Endothelial cell of umbilical vein (primary cell): ENCODE results near the gene CPB2. TPM values are rescaled to one million over a fixed set of nuclear protein-coding genes. Genes with fewer than 3 reads are reported as not detected.

Experiments
- BruUV-seq: library from RNA; stranded (reverse); fragments of 400-500 nt; replicated peaks from 2 replicates; lab custom pipeline; 2021; lab: Mats Ljungman, UMichigan
- CTCF ChIA-PET: fragments of 300-600, 350-600 bp; sonication (Branson Sonifier 250); formaldehyde crosslinking; loops from one replicate; lab custom pipeline; 2021; ENCODE audit warnings: antibody characterized with exemption, inconsistent platforms; lab: Charles Lee
- POLR2A ChIA-PET: fragments of 300-600, 350-600 bp; sonication (Branson Sonifier 250); formaldehyde crosslinking; loops from one replicate; lab custom pipeline; 2021; ENCODE audit warnings: antibody characterized with exemption, inconsistent platforms; lab: Charles Lee
- DNase-seq: peaks from one replicate; pipeline ENCODE4 v3.0.0-alpha.2; 2011; ENCODE audit warnings: low read depth, low spot score
- FAIRE-seq: peaks from 2 replicates; lab custom pipeline; 2011; peaks lifted over from hg19 to GRCh38; lab: Jason Lieb, UNC
- H2AFZ ChIP-seq: 2 replicates; pipeline ENCODE4 v1.6.0; 2012; ENCODE audit warnings: low read depth, low read length, control low read depth, inconsistent platforms
- H3K27ac ChIP-seq: 2 replicates; pipeline ENCODE4 v1.5.1; 2011; ENCODE audit warnings: low read depth, mild to moderate bottlenecking, control low read depth, low read length, moderate library complexity; ENCODE audit not compliant: insufficient read depth
- H3K27me3 ChIP-seq, 2 experiments: 2 replicates each; pipeline versions ENCODE4 v1.6.0 to v1.6.1; 2011; ENCODE audit warnings: low read length in 2 of 2, mixed read lengths in 1 of 2; ENCODE audit not compliant: control insufficient read depth in 2 of 2, insufficient read depth in 2 of 2
- H3K36me3 ChIP-seq, 2 experiments: 2 replicates in 1 of 2; 3 replicates in 1 of 2; pipeline ENCODE4 v1.5.1; 2011; ENCODE audit warnings: low read length in 2 of 2, mild to moderate bottlenecking in 1 of 2, moderate library complexity in 1 of 2; ENCODE audit not compliant: control insufficient read depth in 2 of 2, insufficient read depth in 2 of 2; ENCODE audit errors: extremely low read depth in 1 of 2
- H3K4me1 ChIP-seq: 3 replicates; pipeline ENCODE4 v1.5.1; 2011; ENCODE audit warnings: mild to moderate bottlenecking, low read length; ENCODE audit not compliant: control insufficient read depth, insufficient read depth; ENCODE audit errors: extremely low read depth
- H3K4me2 ChIP-seq: 2 replicates; pipeline ENCODE4 v1.6.1; 2011; ENCODE audit warnings: low read length, control low read depth, mixed read lengths; ENCODE audit not compliant: insufficient read depth
- H3K4me3 ChIP-seq, 3 experiments: fragments of 200-600 bp in 1 of 3; sonication (generic), shearing (Covaris generic) in 1 of 3; replicated peaks in 1 of 3; 2 replicates each; pipeline ENCODE4 v1.5.1; 2011 to 2016; ENCODE audit warnings: control low read depth in 3 of 3, low read length in 3 of 3, mild to moderate bottlenecking in 2 of 3, inconsistent platforms in 1 of 3, low read depth in 1 of 3, moderate library complexity in 1 of 3; ENCODE audit not compliant: insufficient read depth in 1 of 3
- H3K79me2 ChIP-seq: 2 replicates; pipeline ENCODE4 v1.6.0; 2012; ENCODE audit warnings: low read length, inconsistent platforms; ENCODE audit not compliant: control insufficient read depth, insufficient read depth
- H3K9ac ChIP-seq: replicated peaks from 2 replicates; pipeline ENCODE3; 2011; ENCODE audit warnings: low read length, control low read depth; ENCODE audit not compliant: insufficient read depth; ENCODE audit errors: extremely low read depth
- H3K9me1 ChIP-seq: replicated peaks from 3 replicates; pipeline ENCODE4 v1.6.0; 2011; ENCODE audit warnings: mild to moderate bottlenecking, low read length; ENCODE audit not compliant: control insufficient read depth, insufficient read depth; ENCODE audit errors: extremely low read depth
- H3K9me3 ChIP-seq: replicated peaks from 2 replicates; pipeline ENCODE4 v1.5.1; 2012; ENCODE audit warnings: low read length, inconsistent platforms; ENCODE audit not compliant: control insufficient read depth, insufficient read depth
- H4K20me1 ChIP-seq: replicated peaks from 2 replicates; pipeline ENCODE3; 2011; ENCODE audit warnings: mild to moderate bottlenecking, low read length; ENCODE audit not compliant: control insufficient read depth, insufficient read depth; ENCODE audit errors: extremely low read depth
- CTCF ChIP-seq, 2 donors: IDR thresholded peaks; 1 replicate in 1 of 2; 2 replicates in 1 of 2; pipeline ENCODE4 v1.5.1; 2011; ENCODE audit warnings: low read length in 2 of 2, mild to moderate bottlenecking in 2 of 2, moderate library complexity in 2 of 2, control low read depth in 1 of 2, inconsistent platforms in 1 of 2, low read depth in 1 of 2; ENCODE audit not compliant: insufficient read depth in 1 of 2; ENCODE audit errors: extremely low read depth in 1 of 2
- EZH2 ChIP-seq: IDR thresholded peaks from 2 replicates; pipeline ENCODE4 v1.6.1; 2012; ENCODE audit warnings: borderline replicate concordance, low read depth, mild to moderate bottlenecking, moderate library complexity, low read length, inconsistent platforms; ENCODE audit not compliant: severe bottlenecking
- FOS ChIP-seq: IDR thresholded peaks from 2 replicates; pipeline ENCODE4 v1.6.1; 2011; ENCODE audit warnings: mild to moderate bottlenecking, low read length, moderate library complexity, borderline replicate concordance; ENCODE audit not compliant: insufficient read depth
- GATA2 ChIP-seq: IDR thresholded peaks from 2 replicates; pipeline ENCODE4 v1.7.0; 2011; ENCODE audit warnings: low read depth, mild to moderate bottlenecking, moderate library complexity, mixed read lengths, low read length; ENCODE audit not compliant: insufficient read length, insufficient read depth
- JUN ChIP-seq: IDR thresholded peaks from 2 replicates; pipeline ENCODE4 v1.6.1; 2011; ENCODE audit warnings: borderline replicate concordance, low read depth; ENCODE audit not compliant: insufficient read length, insufficient read depth
- MYC ChIP-seq: IDR thresholded peaks from one replicate; pipeline ENCODE4 v1.6.1; 2011; ENCODE audit warnings: mild to moderate bottlenecking, low read depth, low read length
- POLR2A ChIP-seq: IDR thresholded peaks from 2 replicates; pipeline ENCODE4 v1.6.1; 2012; ENCODE audit warnings: low read depth, mild to moderate bottlenecking, control low read depth, low read length
- POLR2AphosphoS5 ChIP-seq: IDR thresholded peaks from 2 replicates; pipeline ENCODE4 v1.6.1; 2012; ENCODE audit warnings: low read depth, mild to moderate bottlenecking, control low read depth, low read length, moderate library complexity; ENCODE audit not compliant: insufficient read depth
- dilution Hi-C: fragments of 300-500 bp; cut with MboI; formaldehyde crosslinking; loops from one replicate; pipeline ENCODE4 v1.15.0; 2019; ENCODE audit warnings: low sequenced_read_pairs; ENCODE audit not compliant: extremely low pct_ligation_motif_present
- intact Hi-C: fragments of 100-400 bp; cut with micrococcal nuclease; formaldehyde crosslinking; loops from one replicate; pipeline ENCODE4 v1.10.0; 2022
- polyA plus RNA-seq, 4 experiments: library from polyadenylated mRNA; depleted of rRNA in 3 of 4; stranded (reverse) in 3 of 4; unstranded in 1 of 4; fragments of >200 nt; gene quantifications; 2 replicates each; pipeline versions ENCODE4 v1.2.1 to v1.2.3, GENCODE V29; 2011 to 2012; ENCODE audit warnings: missing spikeins in 1 of 4
- total RNA-seq: library from RNA; stranded (reverse); gene quantifications from 2 replicates; pipeline ENCODE4 v1.2.3, GENCODE V29; 2021
- TF ChIP-seq, protein P1 (sequence below): IDR thresholded peaks from 2 replicates; pipeline ENCODE4 v1.6.1; 2011; ENCODE audit not compliant: insufficient read depth, insufficient read length

Gene CPB2
- total and polyA plus RNA-seq, 2 donors (not counting 3 experiments of a cell fraction or from before 2014, with no cell fraction given), result not detected

DNA sequence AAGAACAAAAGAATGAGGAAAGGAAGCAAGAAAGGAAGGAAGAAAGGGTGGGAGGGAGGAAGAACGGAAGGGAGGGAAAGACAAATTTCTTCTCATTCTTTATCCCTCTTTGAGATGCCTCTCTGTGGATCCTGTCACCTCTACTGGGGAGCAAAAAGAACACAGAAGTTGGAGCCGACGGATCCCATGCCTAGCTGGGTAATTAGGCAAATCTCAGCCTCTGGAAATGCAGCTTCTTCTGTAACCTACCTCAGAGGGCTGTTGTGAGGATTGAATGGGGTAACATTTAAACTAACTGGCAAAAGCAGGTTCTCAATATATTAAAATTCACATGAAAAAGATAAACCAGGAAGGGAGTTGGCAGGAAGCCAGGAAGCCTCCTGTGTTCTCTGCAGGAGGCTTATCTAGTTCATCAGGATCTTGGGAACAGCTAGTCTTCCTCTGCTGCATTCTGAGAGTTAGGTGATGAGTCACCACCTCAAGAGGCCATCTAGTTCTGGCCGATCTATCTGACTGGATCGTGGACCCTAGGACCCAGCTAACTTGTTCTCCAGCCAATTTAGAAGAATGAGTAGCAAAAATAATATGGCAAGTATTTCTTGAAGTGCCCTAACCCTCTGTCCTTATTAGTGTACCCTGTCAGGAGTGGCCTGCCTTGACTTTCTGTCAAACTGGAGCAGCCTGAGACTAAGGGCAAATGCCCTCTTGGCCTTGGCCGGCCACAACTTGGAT is 15.2 kb upstream of the CPB2 start:
- no TSS peak for BruUV-seq
- dilution Hi-C loops, result no loop called here
- POLR2A ChIA-PET, result no interaction called here

More for the DNA sequence above, 15.2 kb upstream of the CPB2 start:
- no peak overlapping the region for H3K9ac ChIP-seq
- CTCF ChIA-PET, result interaction anchor here (0.7 to 1.0 kb wide), 5 partner anchors 8 to 312 kb away, joined by 3 to 4 read pairs (median 3); no protein-coding TSS in a partner anchor
- no peaks in the 10 kb centered on the region for H3K27me3 ChIP-seq
- FAIRE-seq (peak; percentile 57), DNase-seq (peak; percentile 73)
- no peaks in the 10 kb centered on the region for H3K9me1 ChIP-seq
- peaks cover 26% of the 10 kb centered on the region for H3K4me1 ChIP-seq
- no peak overlapping the region for H3K4me3 ChIP-seq
- peak overlapping the region; percentile 6 for H3K27ac ChIP-seq
- H3K36me3 ChIP-seq, result no peaks in the 10 kb centered on the region
- TF ChIP-seq EZH2, result no peak
- no peak for TF ChIP-seq MYC
- TF ChIP-seq, protein P1, sequence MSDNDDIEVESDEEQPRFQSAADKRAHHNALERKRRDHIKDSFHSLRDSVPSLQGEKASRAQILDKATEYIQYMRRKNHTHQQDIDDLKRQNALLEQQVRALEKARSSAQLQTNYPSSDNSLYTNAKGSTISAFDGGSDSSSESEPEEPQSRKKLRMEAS, result no peak
- peak; percentile 58 for TF ChIP-seq POLR2AphosphoS5
- TF ChIP-seq CTCF (IDR thresholded peaks at IDR 0.05; ENCODE audit: extremely low read depth in 1 of 2, insufficient read depth in 1 of 2, low read depth in 1 of 2, low read length in 2 of 2), result no peak
- TF ChIP-seq FOS, result peak; percentile 90
- TF ChIP-seq GATA2, result peak; percentile 96
- TF ChIP-seq POLR2A, result no peak
- peak; percentile 83 for TF ChIP-seq JUN
- intact Hi-C loops, result no loop called here
- peak overlapping the region; percentile 65 for H3K4me2 ChIP-seq
- no peak overlapping the region for H2AFZ ChIP-seq
- no peaks in the 10 kb centered on the region for H3K9me3 ChIP-seq
- H3K79me2 ChIP-seq, result no peaks in the 10 kb centered on the region
- no peaks in the 10 kb centered on the region for H4K20me1 ChIP-seq
